Endothelial cell of hepatic sinusoid (primary cell): ENCODE results near the gene CBX4.

ENCODE experiments used
- in situ Hi-C: cut with HindIII; loops from 2 replicates; pipeline ENCODE4 v1.10.0; 2017; ENCODE audit warnings: low sequenced_read_pairs

Gene CBX4

DNA sequence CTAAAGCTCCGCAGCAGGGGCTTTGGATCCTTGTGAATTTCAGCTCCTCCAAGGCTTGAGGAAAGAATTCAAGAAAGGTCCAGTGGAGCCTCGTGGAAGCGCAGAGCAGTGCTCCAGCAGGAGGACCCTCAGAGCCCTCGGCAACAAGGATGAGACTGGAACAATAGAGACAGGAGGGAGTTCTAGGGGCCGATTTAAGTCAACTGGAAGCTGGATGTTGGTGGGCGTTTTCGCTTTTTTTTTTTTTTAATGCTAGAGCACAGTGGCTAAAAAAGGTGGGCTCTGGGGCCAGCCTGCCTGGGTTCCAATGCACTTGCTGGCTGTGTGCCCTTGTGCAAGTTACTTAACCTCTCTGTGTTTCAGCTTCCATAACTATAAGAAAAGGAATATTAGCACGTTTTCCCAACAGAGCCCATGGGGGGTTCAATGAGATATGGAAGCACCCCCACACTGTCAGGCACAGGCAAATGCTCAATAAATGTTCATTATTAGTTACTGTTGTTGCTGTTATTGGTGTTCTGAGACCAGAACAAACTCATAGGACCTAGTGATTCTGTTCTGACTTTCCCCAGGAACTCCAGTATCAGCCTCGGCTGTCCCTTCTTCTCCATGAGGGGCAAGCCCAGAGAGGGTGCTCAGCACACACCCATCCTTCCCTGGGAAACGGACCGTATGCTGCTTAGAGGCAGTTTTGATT lies 37.1 kb downstream of the CBX4 start:
- in situ Hi-C loops: no loop called here

DNA sequence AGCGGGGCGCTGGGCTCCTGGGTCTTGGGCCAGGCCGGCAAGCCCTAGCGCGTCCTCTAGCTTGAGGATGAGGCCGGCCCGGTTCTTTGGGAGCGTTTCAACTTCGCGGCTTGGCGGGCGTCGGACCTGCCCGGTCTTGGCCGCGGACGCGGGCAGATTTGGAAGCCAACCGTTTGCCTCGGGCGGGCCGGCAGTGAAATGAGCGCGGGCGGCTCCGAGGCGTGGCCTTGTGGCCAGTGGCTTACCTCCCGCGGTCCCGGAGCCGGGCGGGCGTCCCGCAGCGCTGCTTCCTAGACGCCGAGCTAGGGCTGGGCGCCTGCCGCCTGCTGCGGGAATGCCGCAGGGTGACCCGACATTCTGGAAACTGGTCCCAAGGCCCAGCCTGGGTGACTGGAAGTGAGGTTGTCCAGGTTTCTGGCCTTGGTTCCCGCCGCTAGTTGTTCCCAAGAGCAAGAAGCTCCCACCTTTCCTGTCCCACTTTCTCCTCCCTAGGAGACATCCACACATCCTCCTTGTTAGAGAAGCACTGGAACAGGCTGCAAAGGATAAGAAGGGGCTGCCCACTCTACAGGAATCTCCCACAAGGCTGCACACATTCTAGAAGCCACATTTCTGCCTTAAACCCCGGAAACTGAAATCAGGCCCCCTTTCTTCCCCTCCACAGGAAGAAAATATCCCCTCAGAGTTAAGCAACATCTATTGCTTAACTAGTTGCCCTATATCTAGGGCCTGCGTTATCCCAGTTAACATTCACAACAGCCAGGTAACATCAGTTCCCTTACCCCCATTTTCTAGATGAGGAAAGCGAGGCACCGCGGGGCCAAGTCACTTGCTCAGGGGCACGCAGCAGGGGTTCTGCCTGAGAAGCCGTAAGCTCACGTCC lies 37.8 kb downstream of the CBX4 start:
- in situ Hi-C loops: no loop called here

DNA sequence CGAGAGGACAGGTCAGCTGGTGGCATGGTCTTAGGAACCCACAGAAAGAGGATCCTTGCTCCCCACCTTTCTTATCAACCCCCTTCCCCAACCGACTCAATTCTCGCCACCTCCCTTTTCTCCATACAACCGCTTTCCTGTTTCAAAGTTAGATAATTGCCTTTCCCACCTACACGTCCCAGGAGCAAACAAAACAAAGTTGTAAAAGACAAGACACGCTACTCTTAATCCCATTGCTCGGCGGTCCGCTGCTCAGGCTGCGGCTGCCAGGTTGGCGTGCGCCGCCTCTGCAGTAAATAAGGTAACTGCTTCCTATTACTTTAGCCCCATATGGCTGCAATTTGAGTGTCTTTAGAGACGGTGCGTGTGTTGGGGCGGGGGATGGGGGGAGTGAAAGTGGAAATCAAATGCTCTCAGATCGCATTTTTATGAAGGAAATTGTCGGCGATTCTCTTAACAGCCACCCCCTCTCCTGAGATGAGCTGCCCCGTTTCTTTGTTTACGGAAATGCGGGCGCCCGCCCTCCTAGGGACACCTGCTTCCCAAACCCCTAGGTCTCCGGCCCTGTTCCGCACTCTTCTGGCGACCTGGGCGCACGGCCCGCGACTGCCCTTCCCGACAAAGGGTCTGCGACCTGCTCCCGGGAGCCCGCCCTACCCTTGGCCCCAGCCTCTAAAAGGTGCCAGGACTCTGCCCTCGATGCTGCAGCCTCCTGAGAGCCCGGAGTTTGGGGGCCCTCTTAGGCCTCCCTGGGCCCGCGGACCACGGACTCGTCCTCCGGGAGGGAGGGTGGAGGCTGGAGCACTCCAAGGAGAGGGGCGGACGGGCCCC lies 38.7 kb downstream of the CBX4 start:
- in situ Hi-C loops: no loop called here

DNA sequence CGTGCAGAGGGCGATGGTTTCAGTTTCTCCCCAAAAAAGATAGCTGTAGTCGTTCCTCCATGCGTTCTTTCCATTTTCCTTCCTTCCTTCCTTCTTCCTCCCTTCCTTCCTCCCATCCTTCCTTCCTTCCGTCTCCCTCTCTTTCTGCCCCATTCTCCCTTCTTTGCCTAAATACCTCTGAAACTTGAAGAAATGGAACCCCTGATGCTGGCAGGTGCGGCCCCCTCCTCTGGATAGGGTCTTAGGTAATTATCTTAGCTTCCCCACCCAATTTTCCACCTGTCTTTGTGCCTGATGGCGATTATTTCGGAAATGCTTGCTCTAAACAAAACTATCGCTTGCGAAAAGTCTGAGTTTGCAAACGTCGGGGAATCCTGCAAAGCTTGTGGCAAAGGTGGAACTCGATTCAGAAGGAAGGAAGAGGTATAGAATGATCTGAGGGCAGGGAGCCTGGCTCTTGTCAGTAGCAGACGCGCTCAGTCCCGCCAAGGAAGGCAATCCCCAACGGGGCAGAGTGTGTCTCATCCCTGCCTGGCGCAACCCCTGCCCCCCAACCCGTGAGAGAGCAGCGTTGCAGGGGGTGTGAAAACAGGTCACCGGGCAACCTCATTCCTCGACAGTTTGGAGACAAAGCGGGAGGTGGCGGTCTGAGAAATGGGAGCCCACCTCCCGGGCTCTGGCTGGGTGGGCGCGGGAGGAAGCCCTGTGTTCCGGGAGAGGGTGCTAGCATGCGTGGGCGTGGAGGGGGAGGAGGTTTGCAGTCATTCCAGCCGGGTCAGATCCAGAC lies 39.5 kb downstream of the CBX4 start:
- in situ Hi-C loops: loop anchor here (5.0 kb wide), 1 partner anchor 38 kb away; the partner anchor contains the start of gene CBX4

- in situ Hi-C loops: loop anchor here (5.0 kb wide), 1 partner anchor 38 kb away; the partner anchor contains the start of gene CBX4
These were observed 40.1 kb downstream of the CBX4 start for GRCh38 chr17:79799174-79799537.

- in situ Hi-C loops: loop anchor here (5.0 kb wide), 1 partner anchor 39 kb away; the partner anchor contains the start of gene CBX4
These were observed 40.7 kb downstream of the CBX4 start for GRCh38 chr17:79798299-79799173.

GRCh38 chr17:79797492-79798298 lies 41.5 kb downstream of the CBX4 start:
- in situ Hi-C loops: loop anchor here (5.0 kb wide), 1 partner anchor 40 kb away; the partner anchor contains the start of gene CBX4

- in situ Hi-C loops: loop anchor here (5.0 kb wide), 1 partner anchor 40 kb away; the partner anchor contains the start of gene CBX4
These were observed 42.3 kb downstream of the CBX4 start, which contains the start of gene CBX8 for GRCh38 chr17:79796763-79797491. Gene CBX8, minus strand, starts transcription at chr17:79797077. Its CDS starts 79 bp downstream, at chr17:79796998.

- in situ Hi-C loops: loop anchor here (5.0 kb wide), 1 partner anchor 41 kb away; the partner anchor contains the start of gene CBX4
These were observed 42.8 kb downstream of the CBX4 start for GRCh38 chr17:79796444-79796762.

GRCh38 chr17:79795795-79796443 lies 43.3 kb downstream of the CBX4 start:
- in situ Hi-C loops: loop anchor here (5.0 kb wide), 1 partner anchor 41 kb away; the partner anchor contains the start of gene CBX4

DNA sequence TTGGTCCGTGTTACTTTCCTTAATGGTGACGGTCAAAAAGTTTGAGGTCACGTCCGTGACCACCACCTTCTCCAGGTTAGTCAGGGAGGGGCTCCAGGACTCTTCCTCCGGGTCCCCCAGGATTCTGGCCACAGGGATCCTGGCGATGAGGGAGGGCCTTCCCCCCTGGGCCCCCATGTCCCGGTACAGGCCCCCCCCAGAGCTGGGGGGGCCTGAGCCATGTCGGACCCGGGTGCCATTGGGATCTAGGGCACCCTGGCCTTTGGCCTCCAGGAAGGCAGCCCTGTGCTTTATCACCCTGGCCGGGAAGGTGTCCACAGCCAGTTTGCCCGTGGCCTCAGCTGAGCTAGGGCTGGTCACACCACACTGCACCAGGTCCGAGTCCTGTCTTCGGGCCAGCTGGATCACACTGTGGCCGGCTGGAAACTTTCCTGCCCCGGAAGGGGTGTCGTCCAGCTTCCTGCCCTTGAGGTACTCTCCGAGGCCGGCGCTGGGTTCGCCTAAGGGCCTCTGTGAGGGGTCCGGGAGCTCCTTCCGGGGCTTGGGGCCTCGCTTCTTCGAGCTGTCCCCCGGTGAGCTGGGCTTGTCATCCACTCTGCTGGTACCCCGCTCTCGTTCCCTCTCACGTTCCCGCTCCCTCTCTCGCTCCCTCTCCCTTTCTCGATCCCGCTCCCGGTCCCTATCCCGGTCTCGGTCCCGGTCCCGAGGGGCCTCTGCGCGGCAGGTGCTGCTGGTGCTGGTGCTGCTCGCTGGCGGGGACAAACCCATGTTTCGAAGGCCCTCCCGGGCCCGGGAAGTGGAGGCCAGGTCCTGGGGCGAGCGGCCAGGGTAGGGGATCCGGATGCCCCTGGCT lies 44.4 kb downstream of the CBX4 start:
- in situ Hi-C loops: loop anchor here (5.0 kb wide), 2 partner anchors 42 to 182 kb away; partner anchors contain the start of gene CBX4

- in situ Hi-C loops: loop anchor here (5.0 kb wide), 1 partner anchor 183 kb away; no protein-coding TSS in a partner anchor
These were observed 45.3 kb downstream of the CBX4 start for GRCh38 chr17:79793924-79794304.

- in situ Hi-C loops: loop anchor here (5.0 kb wide), 1 partner anchor 184 kb away; no protein-coding TSS in a partner anchor
These were observed 46.0 kb downstream of the CBX4 start for GRCh38 chr17:79792984-79793923.

GRCh38 chr17:79792341-79792871 lies 46.8 kb downstream of the CBX4 start:
- in situ Hi-C loops: loop anchor here (5.0 kb wide), 1 partner anchor 185 kb away; no protein-coding TSS in a partner anchor
